Measurements from ENCODE around the gene TBCC. TPM values are rescaled to one million over a fixed set of nuclear protein-coding genes. Genes with fewer than 3 reads are reported as not detected.

The TBCC gene
- total RNA-seq, 1 donor from 2014 or later: 19.5 TPM

DNA sequence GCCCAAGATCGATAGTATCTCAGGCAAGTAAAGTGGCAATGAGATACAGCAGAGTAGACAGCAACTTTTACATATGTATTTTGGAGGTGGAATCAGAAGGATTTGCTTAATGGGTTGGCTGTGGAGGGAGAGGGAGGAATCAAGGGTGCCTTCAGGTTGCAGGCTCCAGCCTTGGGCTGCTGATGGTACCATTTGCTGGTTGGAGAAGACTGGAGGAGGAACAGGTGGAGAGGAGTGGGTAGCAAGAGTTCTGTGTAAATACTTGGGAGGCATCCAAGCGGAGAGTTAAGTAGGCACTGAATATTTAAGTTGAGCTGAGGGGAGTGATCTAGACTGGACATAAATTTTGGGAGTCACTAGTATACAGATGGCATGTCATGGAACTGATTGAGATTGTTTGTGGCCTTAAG, 41.2 kb upstream of the TBCC start:
- no peaks in the 10 kb centered on the region for H3K9me3 Mint-ChIP-seq
- no peak overlapping the region for H3K27ac Mint-ChIP-seq
- TF ChIP-seq, protein P1, sequence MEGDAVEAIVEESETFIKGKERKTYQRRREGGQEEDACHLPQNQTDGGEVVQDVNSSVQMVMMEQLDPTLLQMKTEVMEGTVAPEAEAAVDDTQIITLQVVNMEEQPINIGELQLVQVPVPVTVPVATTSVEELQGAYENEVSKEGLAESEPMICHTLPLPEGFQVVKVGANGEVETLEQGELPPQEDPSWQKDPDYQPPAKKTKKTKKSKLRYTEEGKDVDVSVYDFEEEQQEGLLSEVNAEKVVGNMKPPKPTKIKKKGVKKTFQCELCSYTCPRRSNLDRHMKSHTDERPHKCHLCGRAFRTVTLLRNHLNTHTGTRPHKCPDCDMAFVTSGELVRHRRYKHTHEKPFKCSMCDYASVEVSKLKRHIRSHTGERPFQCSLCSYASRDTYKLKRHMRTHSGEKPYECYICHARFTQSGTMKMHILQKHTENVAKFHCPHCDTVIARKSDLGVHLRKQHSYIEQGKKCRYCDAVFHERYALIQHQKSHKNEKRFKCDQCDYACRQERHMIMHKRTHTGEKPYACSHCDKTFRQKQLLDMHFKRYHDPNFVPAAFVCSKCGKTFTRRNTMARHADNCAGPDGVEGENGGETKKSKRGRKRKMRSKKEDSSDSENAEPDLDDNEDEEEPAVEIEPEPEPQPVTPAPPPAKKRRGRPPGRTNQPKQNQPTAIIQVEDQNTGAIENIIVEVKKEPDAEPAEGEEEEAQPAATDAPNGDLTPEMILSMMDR (IDR thresholded peaks at IDR 0.05; ENCODE audit: unreplicated experiment): no peak
- H3K4me1 Mint-ChIP-seq: peaks cover 39% of the 10 kb centered on the region
- peaks cover 3% of the 10 kb centered on the region for H3K36me3 Mint-ChIP-seq
- H3K27me3 Mint-ChIP-seq (ENCODE audit: low read depth): no peaks in the 10 kb centered on the region
- DNase-seq (ENCODE audit: low spot score in 2 of 2, unreplicated experiment in 2 of 2): no peak
- H3K4me3 Mint-ChIP-seq: no peak overlapping the region

GRCh38 chr6:42786525-42786985, 40.7 kb upstream of the TBCC start:
- H3K4me3 Mint-ChIP-seq: no peak overlapping the region
- peaks cover 39% of the 10 kb centered on the region for H3K4me1 Mint-ChIP-seq
- no peaks in the 10 kb centered on the region for H3K9me3 Mint-ChIP-seq
- no peak overlapping the region for H3K27ac Mint-ChIP-seq
- H3K36me3 Mint-ChIP-seq: peaks cover 3% of the 10 kb centered on the region
- no peak for DNase-seq (ENCODE audit: low spot score in 2 of 2, unreplicated experiment in 2 of 2)
- no peaks in the 10 kb centered on the region for H3K27me3 Mint-ChIP-seq (ENCODE audit: low read depth)
- TF ChIP-seq, protein P1 (IDR thresholded peaks at IDR 0.05; ENCODE audit: unreplicated experiment): no peak

- Mint-ChIP-seq H3K4me1 (peaks cover 38% of the 10 kb centered on the region), H3K27ac (no peak overlapping the region), H3K4me3 (no peak overlapping the region), H3K27me3 (ENCODE audit: low read depth) (no peaks in the 10 kb centered on the region), H3K9me3 (no peaks in the 10 kb centered on the region), H3K36me3 (peaks cover 3% of the 10 kb centered on the region)
- DNase-seq (ENCODE audit: low spot score in 2 of 2, unreplicated experiment in 2 of 2): no peak
- TF ChIP-seq, protein P1 (IDR thresholded peaks at IDR 0.05; ENCODE audit: unreplicated experiment): no peak
Observed at GRCh38 chr6:42784717-42785498, 39.0 kb upstream of the TBCC start.

DNA sequence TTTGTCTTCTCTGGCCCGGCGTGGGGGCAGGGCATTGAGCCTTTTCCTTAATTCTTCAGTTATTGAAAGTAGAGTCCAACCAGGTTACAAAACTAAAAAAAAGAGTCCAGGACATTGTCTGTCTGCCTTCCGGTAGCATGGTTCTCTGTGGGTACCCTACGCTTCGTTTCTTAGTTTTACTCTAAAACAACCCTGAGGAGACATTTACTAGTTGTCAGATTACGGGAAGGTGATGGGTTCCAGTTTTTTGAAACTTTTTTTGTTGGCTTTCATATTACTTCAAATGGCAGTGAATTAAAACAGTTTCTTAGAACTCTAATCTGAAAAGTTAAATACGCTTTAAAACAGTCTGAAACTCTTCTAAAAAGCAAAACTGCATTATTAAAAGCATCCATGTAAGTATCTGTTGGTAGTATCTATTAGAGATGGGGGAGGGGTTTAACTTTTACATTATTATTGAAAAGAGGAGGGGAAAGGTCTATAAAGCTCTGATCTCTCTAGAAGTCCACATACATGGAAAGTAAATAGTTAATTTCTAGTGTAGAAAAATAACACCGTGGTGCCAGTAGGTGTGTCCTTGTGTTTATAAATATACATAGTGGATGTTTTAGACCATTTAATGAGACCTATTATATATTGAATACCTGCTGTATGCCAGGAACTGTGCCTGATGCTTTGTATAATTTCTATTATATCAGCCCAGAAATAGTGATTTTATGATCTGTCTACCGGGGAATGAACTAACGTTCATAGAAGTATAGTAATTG, 38.2 kb upstream of the TBCC start:
- Mint-ChIP-seq H3K4me1 (peaks cover 34% of the 10 kb centered on the region), H3K4me3 (no peak overlapping the region), H3K36me3 (peaks cover 3% of the 10 kb centered on the region), H3K27ac (no peak overlapping the region), H3K9me3 (no peaks in the 10 kb centered on the region), H3K27me3 (ENCODE audit: low read depth) (no peaks in the 10 kb centered on the region)
- TF ChIP-seq, protein P1 (IDR thresholded peaks at IDR 0.05; ENCODE audit: unreplicated experiment): no peak
- DNase-seq (ENCODE audit: low spot score in 2 of 2, unreplicated experiment in 2 of 2): no peak

- TF ChIP-seq, protein P1 (IDR thresholded peaks at IDR 0.05; ENCODE audit: unreplicated experiment): no peak
- H3K4me3 Mint-ChIP-seq: no peak overlapping the region
- H3K36me3 Mint-ChIP-seq: peaks cover under 1% of the 10 kb centered on the region
- no peaks in the 10 kb centered on the region for H3K9me3 Mint-ChIP-seq
- peak; percentile 53 to 79 for DNase-seq (ENCODE audit: low spot score in 2 of 2, unreplicated experiment in 2 of 2)
- peaks cover 31% of the 10 kb centered on the region for H3K4me1 Mint-ChIP-seq
- no peak overlapping the region for H3K27ac Mint-ChIP-seq
- no peaks in the 10 kb centered on the region for H3K27me3 Mint-ChIP-seq (ENCODE audit: low read depth)
Observed at GRCh38 chr6:42783177-42783875, 37.4 kb upstream of the TBCC start.
